ENCODE data around the gene CBLIF. TPM values are rescaled to one million over a fixed set of nuclear protein-coding genes. Genes with fewer than 3 reads are reported as not detected.

The CBLIF gene
- total and polyA plus RNA-seq, 2 of the 8 experiments (the other 6 are each of a cell fraction or from before 2014, with no cell fraction given), result not detected

DNA sequence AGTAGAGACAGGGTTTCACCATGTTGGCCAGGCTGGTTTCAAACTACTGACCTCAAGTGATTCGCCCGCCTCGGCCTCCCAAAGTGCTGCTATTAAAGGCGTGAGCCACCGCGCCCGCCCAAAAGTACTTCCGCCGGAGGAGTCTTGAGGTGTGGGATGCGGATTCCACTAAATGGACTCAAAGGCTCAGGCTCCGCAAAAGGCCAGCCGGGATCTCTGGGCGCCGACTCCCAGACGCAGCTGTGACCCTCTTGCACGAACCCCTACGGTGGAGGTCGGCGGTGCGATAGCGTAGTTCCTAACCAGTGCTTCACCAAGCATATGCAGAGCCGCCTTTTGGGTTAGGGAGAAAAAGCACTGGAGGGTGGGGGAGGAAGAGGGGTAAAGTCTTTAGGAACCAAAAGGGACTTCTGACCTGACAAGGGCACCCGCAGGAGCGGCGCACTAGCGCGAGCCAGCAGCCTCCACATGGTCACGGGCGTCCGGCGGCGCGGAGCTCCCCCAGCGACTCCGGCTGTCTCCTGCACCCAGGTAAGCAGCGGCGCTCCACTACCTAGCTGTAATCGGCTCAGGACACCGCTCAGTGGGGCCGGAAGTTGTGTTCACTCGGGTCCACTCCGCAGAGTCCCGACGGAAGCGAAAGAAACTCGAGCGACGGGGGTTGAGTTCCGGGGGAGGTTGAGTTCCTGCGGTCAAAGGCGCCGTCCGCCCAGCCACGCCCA, 34.9 kb downstream of the CBLIF start, which contains the start of gene MRPL16 (continued):
- TF ChIP-seq CREB1 (IDR thresholded peaks at IDR 0.05) (peak; percentile 55; the same call in 1 of the 2 replicates), MAFK (IDR thresholded peaks at IDR 0.05; ENCODE audit: low read depth, low read length) (no peak), GTF2F1 (IDR thresholded peaks at IDR 0.05; ENCODE audit: borderline replicate concordance, low read depth, low read length) (peak; percentile 71; the same call in 1 of the 2 replicates)

Measured in H1 (cell line).